HepG2 (cell line): ENCODE data around the gene MED25.

ENCODE experiments used
- BORCS8-MEF2B ChIP-seq: sonication (generic); formaldehyde crosslinking; IDR thresholded peaks from 2 replicates; pipeline ENCODE4 v1.8.0; 2022; ENCODE audit warnings: mild to moderate bottlenecking, missing genetic modification reagents
- BRD4 ChIP-seq: sonication (generic); formaldehyde crosslinking; IDR thresholded peaks from 2 replicates; pipeline ENCODE4 v1.4.0; 2020; ENCODE audit warnings: missing genetic modification reagents
- CBFB ChIP-seq: sonication (generic); formaldehyde crosslinking; IDR thresholded peaks from 2 replicates; pipeline ENCODE4 v1.4.0; 2020; ENCODE audit warnings: missing genetic modification reagents
- CTCF ChIP-seq: sonication (generic); formaldehyde crosslinking; IDR thresholded peaks from 2 replicates; pipeline ENCODE4 v1.5.0; 2020; ENCODE audit warnings: mild to moderate bottlenecking, missing genetic modification reagents, moderate library complexity
- IRF9 ChIP-seq: sonication (generic); formaldehyde crosslinking; IDR thresholded peaks from 2 replicates; pipeline ENCODE4 v1.8.0; 2022; ENCODE audit warnings: missing genetic modification reagents, mild to moderate bottlenecking, borderline replicate concordance
- KMT2B ChIP-seq: IDR thresholded peaks from 2 replicates; pipeline ENCODE4 v1.6.1; 2016; ENCODE audit warnings: missing genetic modification reagents, missing compliant biosample characterization
- MATR3 ChIP-seq: sonication (generic); formaldehyde crosslinking; IDR thresholded peaks from 2 replicates; pipeline ENCODE4 v1.4.0; 2020; ENCODE audit warnings: missing genetic modification reagents
- NR2C2 ChIP-seq: sonication (generic); formaldehyde crosslinking; IDR thresholded peaks from 2 replicates; pipeline ENCODE4 v1.4.0; 2020; ENCODE audit warnings: missing genetic modification reagents, mild to moderate bottlenecking, moderate library complexity, borderline replicate concordance
- PHF8 ChIP-seq: sonication (generic); formaldehyde crosslinking; IDR thresholded peaks from 2 replicates; pipeline ENCODE4 v1.5.0; 2020; ENCODE audit warnings: missing genetic modification reagents
- SMAD1 ChIP-seq: sonication (generic); formaldehyde crosslinking; IDR thresholded peaks from 2 replicates; pipeline ENCODE4 v1.4.0; 2020; ENCODE audit warnings: missing genetic modification reagents, low read depth, mild to moderate bottlenecking, borderline replicate concordance
- ZNF792 ChIP-seq: IDR thresholded peaks from 2 replicates; pipeline ENCODE4 v1.6.1; 2016
- TF ChIP-seq, protein P1 (sequence below): sonication (generic); formaldehyde crosslinking; IDR thresholded peaks from 2 replicates; pipeline ENCODE4 v1.4.0; 2020; ENCODE audit warnings: missing genetic modification reagents

- no peak for TF ChIP-seq PHF8 (CRISPR knock-in tag)
- TF ChIP-seq BORCS8-MEF2B (CRISPR knock-in tag), result no peak
- TF ChIP-seq CBFB (CRISPR knock-in tag), result no peak
- TF ChIP-seq ZNF792 (CRISPR knock-in tag), result no peak
- TF ChIP-seq MATR3, result no peak
- TF ChIP-seq SMAD1 (CRISPR knock-in tag), result no peak
- TF ChIP-seq, protein P1, sequence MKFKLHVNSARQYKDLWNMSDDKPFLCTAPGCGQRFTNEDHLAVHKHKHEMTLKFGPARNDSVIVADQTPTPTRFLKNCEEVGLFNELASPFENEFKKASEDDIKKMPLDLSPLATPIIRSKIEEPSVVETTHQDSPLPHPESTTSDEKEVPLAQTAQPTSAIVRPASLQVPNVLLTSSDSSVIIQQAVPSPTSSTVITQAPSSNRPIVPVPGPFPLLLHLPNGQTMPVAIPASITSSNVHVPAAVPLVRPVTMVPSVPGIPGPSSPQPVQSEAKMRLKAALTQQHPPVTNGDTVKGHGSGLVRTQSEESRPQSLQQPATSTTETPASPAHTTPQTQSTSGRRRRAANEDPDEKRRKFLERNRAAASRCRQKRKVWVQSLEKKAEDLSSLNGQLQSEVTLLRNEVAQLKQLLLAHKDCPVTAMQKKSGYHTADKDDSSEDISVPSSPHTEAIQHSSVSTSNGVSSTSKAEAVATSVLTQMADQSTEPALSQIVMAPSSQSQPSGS (CRISPR knock-in tag), result no peak
- TF ChIP-seq NR2C2 (CRISPR knock-in tag), result no peak
- no peak for TF ChIP-seq IRF9
- no peak for TF ChIP-seq KMT2B (CRISPR knock-in tag)
- no peak for TF ChIP-seq CTCF (CRISPR knock-in tag)
- no peak for TF ChIP-seq BRD4 (CRISPR knock-in tag)
These were observed 19.3 kb downstream of the MED25 start for GRCh38 chr19:49837425-49837824.
